Spleen (tissue), 11 donors: ENCODE data around the gene CACNB2. TPM values are rescaled to one million over a fixed set of nuclear protein-coding genes. Genes with fewer than 3 reads are reported as not detected.

ENCODE experiments used
- DNase-seq: peaks from one replicate; pipeline ENCODE4 v3.0.0-alpha.2; 2020
- H3K27ac ChIP-seq, 8 donors: fragments of 200-600 bp; sonication (generic) in 7 of 8; 1 replicate in 4 of 8; 2 replicates in 4 of 8; pipeline versions ENCODE4 v1.5.0 to v1.8.0; 2016 to 2021; ENCODE audit warnings: inconsistent platforms in 4 of 8, mild to moderate bottlenecking in 4 of 8, moderate library complexity in 1 of 8
- H3K27me3 ChIP-seq, 7 donors: fragments of 200-600 bp; sonication (generic) in 6 of 7; replicated peaks in 1 of 7; 1 replicate in 4 of 7; 2 replicates in 3 of 7; pipeline versions ENCODE4 v1.5.0 to v1.8.0; 2016 to 2021; ENCODE audit warnings: inconsistent platforms in 3 of 7, mild to moderate bottlenecking in 1 of 7
- H3K36me3 ChIP-seq, 6 donors: fragments of 200-600 bp; sonication (generic) in 5 of 6; 1 replicate in 4 of 6; 2 replicates in 2 of 6; pipeline versions ENCODE4 v1.5.0 to v1.8.0; 2016 to 2021; ENCODE audit warnings: inconsistent platforms in 2 of 6
- H3K4me1 ChIP-seq, 6 donors: fragments of 200-600 bp; sonication (generic) in 5 of 6; 1 replicate in 3 of 6; 2 replicates in 3 of 6; pipeline versions ENCODE4 v1.5.0 to v1.8.0; 2016 to 2021; ENCODE audit warnings: inconsistent platforms in 3 of 6
- H3K4me3 ChIP-seq, 8 donors: fragments of 200-600 bp; sonication (generic) in 7 of 8; 1 replicate in 4 of 8; 2 replicates in 4 of 8; pipeline versions ENCODE4 v1.5.0 to v1.8.0; 2016 to 2021; ENCODE audit warnings: inconsistent platforms in 4 of 8, mild to moderate bottlenecking in 4 of 8, moderate library complexity in 2 of 8
- H3K9me3 ChIP-seq, 8 donors: fragments of 200-600 bp; sonication (generic) in 7 of 8; 1 replicate in 4 of 8; 2 replicates in 4 of 8; pipeline versions ENCODE4 v1.5.0 to v1.8.0; 2016 to 2021; ENCODE audit warnings: inconsistent platforms in 4 of 8
- POLR2A ChIP-seq, 3 donors: fragments of 450-650 bp; IDR thresholded peaks; one replicate each; pipeline ENCODE4 v1.5.1; 2017; ENCODE audit warnings: antibody characterized with exemption in 3 of 3, mild to moderate bottlenecking in 1 of 3
- POLR2AphosphoS5 ChIP-seq, 3 donors: sonication (generic); formaldehyde crosslinking; IDR thresholded peaks; one replicate each; pipeline ENCODE4 v1.5.1; 2017; ENCODE audit warnings: antibody characterized with exemption in 3 of 3
- WGBS, 5 donors: extraction: QIAGEN DNeasy Blood & Tissue Kit in 3 of 5; methylation state at CpG; one replicate each; pipeline versions ENCODE4 v1.1.5 to v1.1.7; 2013 to 2018; 5-methylcytosine and 5-hydroxymethylcytosine counted together
- intact Hi-C: fragments of 100-400 bp; cut with DNase I; formaldehyde crosslinking; loops from one replicate; pipeline ENCODE4 v1.15.0; 2023; ENCODE audit warnings: low total_unique reads
- polyA plus RNA-seq, 3 donors: library from polyadenylated mRNA; stranded (reverse); fragments of 200-250 nt; gene quantifications; one replicate each; pipeline ENCODE4 v1.2.1, GENCODE V29; 2013
- total RNA-seq, 7 donors: library from RNA; depleted of rRNA in 3 of 7; stranded (reverse); fragments of >200 nt in 3 of 7; fragmentation: NEBNext Ultra II Directional in 4 of 7; extraction: Animal tissue kit (Norgen Biotek cat#: 25700) in 4 of 7; gene quantifications; one replicate each; pipeline versions ENCODE4 v1.1.0 to v1.2.1, GENCODE V29; 2016 to 2021
- TF ChIP-seq, protein P1 (sequence below), 11 experiments: fragments of 200-600 bp in 7 of 11; fragments of 450-650 bp in 4 of 11; sonication (generic) in 4 of 11; IDR thresholded peaks in 8 of 11; conservative IDR thresholded peaks in 3 of 11; 1 replicate in 7 of 11; 2 replicates in 4 of 11; pipeline versions ENCODE4 v1.4.0 to v1.8.0; 2016 to 2021; ENCODE audit warnings: antibody characterized with exemption in 11 of 11, inconsistent platforms in 4 of 11, mild to moderate bottlenecking in 1 of 11
- donor health status: healthy with polysubstance abuse.
- donor health status: DM: no; HTN: no; CAD: no; lungs with moderate emphysema.
- donor health status: DM: no; HTN: no; CAD: no.
- donor health status: Bipolar disorder and iron deficiency.
- donor health status: healthy.
- donor health status: DM: no; HTN: no; CAD: no.
- donor health status: DM: yes; HTN: yes; CAD: no.

Gene CACNB2
- total and polyA plus RNA-seq, 10 donors = 0.17 to 0.79 (median 0.44) TPM; not detected in 1

DNA sequence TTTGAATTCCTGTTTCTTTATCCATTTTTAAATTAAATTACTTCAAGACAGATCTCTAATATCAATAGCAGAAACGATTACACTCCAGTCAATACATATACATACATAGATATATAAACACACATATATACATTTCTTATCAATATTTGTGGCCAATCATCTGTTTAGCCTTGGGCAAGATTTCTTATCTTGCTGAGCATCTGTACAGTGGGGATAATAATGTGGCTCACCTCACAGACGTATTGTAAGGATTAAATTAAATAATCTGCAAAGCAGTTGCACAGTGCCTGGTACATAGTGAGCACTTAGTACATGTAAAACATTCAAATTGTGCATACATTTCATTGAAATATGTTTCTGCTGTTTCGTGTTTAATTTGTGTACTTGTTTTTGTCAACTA, 17.5 kb upstream of the CACNB2 start:
- TF ChIP-seq POLR2AphosphoS5 (IDR thresholded peaks at IDR 0.05) (no peak), POLR2A (IDR thresholded peaks at IDR 0.05) (no peak)
- TF ChIP-seq, protein P1, sequence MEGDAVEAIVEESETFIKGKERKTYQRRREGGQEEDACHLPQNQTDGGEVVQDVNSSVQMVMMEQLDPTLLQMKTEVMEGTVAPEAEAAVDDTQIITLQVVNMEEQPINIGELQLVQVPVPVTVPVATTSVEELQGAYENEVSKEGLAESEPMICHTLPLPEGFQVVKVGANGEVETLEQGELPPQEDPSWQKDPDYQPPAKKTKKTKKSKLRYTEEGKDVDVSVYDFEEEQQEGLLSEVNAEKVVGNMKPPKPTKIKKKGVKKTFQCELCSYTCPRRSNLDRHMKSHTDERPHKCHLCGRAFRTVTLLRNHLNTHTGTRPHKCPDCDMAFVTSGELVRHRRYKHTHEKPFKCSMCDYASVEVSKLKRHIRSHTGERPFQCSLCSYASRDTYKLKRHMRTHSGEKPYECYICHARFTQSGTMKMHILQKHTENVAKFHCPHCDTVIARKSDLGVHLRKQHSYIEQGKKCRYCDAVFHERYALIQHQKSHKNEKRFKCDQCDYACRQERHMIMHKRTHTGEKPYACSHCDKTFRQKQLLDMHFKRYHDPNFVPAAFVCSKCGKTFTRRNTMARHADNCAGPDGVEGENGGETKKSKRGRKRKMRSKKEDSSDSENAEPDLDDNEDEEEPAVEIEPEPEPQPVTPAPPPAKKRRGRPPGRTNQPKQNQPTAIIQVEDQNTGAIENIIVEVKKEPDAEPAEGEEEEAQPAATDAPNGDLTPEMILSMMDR (IDR thresholded peaks at IDR 0.05 in 8 of 11, conservative IDR thresholded peaks at IDR 0.05 in 3 of 11) = no peak
- intact Hi-C loops = no loop called here
- DNase-seq = no peak
- H3K9me3 ChIP-seq = peaks cover 0 to 13% (median 4%) of the 10 kb centered on the region in 8 donors
- H3K27ac ChIP-seq = no peak overlapping the region
- H3K4me3 ChIP-seq = no peak overlapping the region
- WGBS, 5 donors = 72 to 85% (median 77%) methylated on average over 3 of the region's 3 CpGs
- H3K4me1 ChIP-seq = no peaks in the 10 kb centered on the region
- H3K27me3 ChIP-seq = no peaks in the 10 kb centered on the region
- H3K36me3 ChIP-seq = no peaks in the 10 kb centered on the region

DNA sequence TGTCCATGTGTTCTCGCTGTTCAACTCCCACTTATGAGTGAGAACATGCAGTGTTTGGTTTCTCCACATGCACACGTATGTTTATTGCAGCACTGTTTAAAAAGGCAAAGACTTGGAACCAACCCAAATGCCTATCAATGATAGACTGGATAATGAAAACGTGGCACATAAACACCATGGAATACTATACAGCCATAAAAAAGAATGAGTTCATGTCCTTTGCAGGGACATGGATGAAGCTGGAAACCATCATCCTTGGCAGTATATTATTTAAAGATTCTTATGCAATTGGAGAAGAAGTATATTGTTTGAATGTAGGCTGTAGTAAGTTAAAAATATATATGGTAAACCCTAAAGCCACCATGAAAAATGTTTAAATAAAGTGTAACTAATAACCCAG, 7.2 kb upstream of the CACNB2 start:
- WGBS, 5 donors = 82 to 92% (median 88%) methylated on average over 3 of the region's 3 CpGs

DNA sequence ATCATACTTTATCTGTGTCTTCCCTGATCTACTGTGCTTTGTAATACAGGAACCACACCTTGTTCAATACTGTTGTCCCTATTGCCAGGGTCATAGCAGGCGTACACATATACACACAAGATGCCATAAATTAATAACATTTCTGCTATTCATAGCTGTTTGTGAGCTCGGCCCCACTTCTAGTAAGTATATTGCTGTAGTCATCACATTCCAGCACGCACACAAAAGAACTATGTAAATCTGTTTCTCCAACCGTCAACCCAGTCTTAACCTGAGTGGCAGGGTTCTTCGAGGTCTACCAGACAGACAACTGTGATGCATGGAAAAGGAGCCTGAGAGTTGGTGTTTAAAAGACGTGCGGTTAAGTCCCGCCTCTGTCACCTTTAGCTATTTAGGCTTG, 5.7 kb upstream of the CACNB2 start:
- no peaks in the 10 kb centered on the region for H3K9me3 ChIP-seq
- no peak overlapping the region for H3K4me3 ChIP-seq
- no peaks in the 10 kb centered on the region for H3K36me3 ChIP-seq
- H3K27me3 ChIP-seq = peaks cover 0 to 14% (median 4%) of the 10 kb centered on the region in 7 donors
- DNase-seq = no peak
- no peak for TF ChIP-seq POLR2A (IDR thresholded peaks at IDR 0.05)
- TF ChIP-seq, protein P1 (IDR thresholded peaks at IDR 0.05 in 8 of 11, conservative IDR thresholded peaks at IDR 0.05 in 3 of 11) = no peak
- 82 to 94% (median 85%) methylated on average over 8 of the region's 8 CpGs for WGBS, 5 donors
- intact Hi-C loops = no loop called here
- H3K27ac ChIP-seq = no peak overlapping the region
- peaks cover 0 to under 1% (median 0%) of the 10 kb centered on the region in 6 donors for H3K4me1 ChIP-seq

More for the DNA sequence above, 7.2 kb upstream of the CACNB2 start:
- intact Hi-C loops = no loop called here
- Histone ChIP-seq H3K36me3 (no peaks in the 10 kb centered on the region), H3K9me3 (no peaks in the 10 kb centered on the region), H3K4me3 (no peak overlapping the region), H3K27me3 (peaks cover 0 to 2% (median 0%) of the 10 kb centered on the region in 7 donors), H3K4me1 (no peaks in the 10 kb centered on the region), H3K27ac (no peak overlapping the region)
- no peak for TF ChIP-seq POLR2A (IDR thresholded peaks at IDR 0.05)
- TF ChIP-seq, protein P1 (IDR thresholded peaks at IDR 0.05 in 8 of 11, conservative IDR thresholded peaks at IDR 0.05 in 3 of 11) = no peak
- no peak for TF ChIP-seq POLR2AphosphoS5 (IDR thresholded peaks at IDR 0.05)
- no peak for DNase-seq

DNA sequence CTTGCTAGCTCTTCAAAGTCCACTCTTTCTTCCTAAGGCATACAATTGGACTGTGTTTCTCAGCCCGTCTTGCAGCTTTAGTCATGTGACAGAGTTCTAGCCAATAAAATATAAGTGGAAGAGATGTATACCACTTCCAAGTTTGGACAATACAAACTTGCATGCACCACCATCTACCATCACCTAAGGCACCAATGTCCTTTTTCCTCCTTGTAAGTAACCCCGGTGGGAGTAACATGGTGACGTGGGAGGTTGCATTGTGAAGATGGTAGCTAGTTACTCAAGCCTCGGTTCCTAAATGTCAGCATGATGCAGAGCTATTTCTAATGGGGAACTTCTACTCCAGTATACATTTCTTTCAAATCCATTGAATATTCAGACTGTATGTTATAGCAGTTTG, 5.3 kb upstream of the CACNB2 start:
- WGBS, 5 donors = 82 to 88% (median 84%) methylated on average over 4 of the region's 4 CpGs
- no peaks in the 10 kb centered on the region for H3K36me3 ChIP-seq
- no peak for DNase-seq
- no peak overlapping the region for H3K27ac ChIP-seq
- no peaks in the 10 kb centered on the region for H3K9me3 ChIP-seq
- peaks cover 0 to 4% (median 3%) of the 10 kb centered on the region in 6 donors for H3K4me1 ChIP-seq
- TF ChIP-seq POLR2AphosphoS5 (IDR thresholded peaks at IDR 0.05) (no peak), POLR2A (IDR thresholded peaks at IDR 0.05) (no peak)
- TF ChIP-seq, protein P1 (IDR thresholded peaks at IDR 0.05 in 8 of 11, conservative IDR thresholded peaks at IDR 0.05 in 3 of 11) = no peak
- intact Hi-C loops = no loop called here
- H3K4me3 ChIP-seq = no peak overlapping the region
- H3K27me3 ChIP-seq = peaks cover 0 to 18% (median 8%) of the 10 kb centered on the region in 7 donors
